Motor neuron (in vitro differentiated cells): ENCODE results near the gene BAMBI. TPM values are rescaled to one million over a fixed set of nuclear protein-coding genes. Genes with fewer than 3 reads are reported as not detected.
A peak's percentile ranks its signal among the peaks of the same experiment; 100 is the strongest.
"Not testable (repeated sequence)": the region's sequence is repeated elsewhere in the genome, so short reads cannot be mapped to it uniquely, and the experiment has no call there.

ENCODE experiments used
- ATAC-seq, 8 experiments: fragments of 200-7000 bp; cut with Tn5 transposase; replicated peaks in 6 of 8; 2 replicates each; pipeline ENCODE4 v1.8.0; 2021; ENCODE audit warnings: mild to moderate bottlenecking in 8 of 8, moderate library complexity in 8 of 8
- H3K27ac ChIP-seq, 2 donors: fragments of 250-450 bp; sonication (Bioruptor Pico); 2 replicates each; pipeline ENCODE4 v1.9.0; 2021; ENCODE audit warnings: antibody characterized with exemption in 2 of 2, mild to moderate bottlenecking in 2 of 2, moderate library complexity in 1 of 2
- H3K4me1 ChIP-seq, 2 donors: fragments of 250-450 bp; sonication (Bioruptor Pico); replicated peaks in 1 of 2; 2 replicates each; pipeline ENCODE4 v1.6.1; 2021; ENCODE audit warnings: antibody characterized with exemption in 2 of 2, mild to moderate bottlenecking in 2 of 2, moderate library complexity in 1 of 2
- H3K4me3 ChIP-seq, 5 donors: fragments of 250-450 bp; sonication (Bioruptor Pico); 2 replicates each; pipeline ENCODE4 v1.9.0; 2021; ENCODE audit warnings: antibody characterized with exemption in 5 of 5, mild to moderate bottlenecking in 5 of 5, moderate library complexity in 4 of 5
- WGBS, 10 experiments: fragments of 450-650 bp; shearing (Covaris generic); methylation state at CpG; one replicate each; pipeline ENCODE4 v1.0.0; 2022; 5-methylcytosine and 5-hydroxymethylcytosine counted together
- in situ Hi-C, 9 experiments: fragments of 400-800 bp; cut with MboI; loops; one replicate each; pipeline ENCODE4 v1.15.0; 2021; ENCODE audit warnings: low sequenced_read_pairs in 9 of 9, low pct_unique_long_range_greater_than_20kb in 2 of 9; ENCODE audit not compliant: unreplicated experiment in 9 of 9
- total RNA-seq, 8 experiments: library from RNA; unstranded; fragments of 300-600 nt; gene quantifications; 2 replicates each; pipeline versions ENCODE4 v1.2.3 to v1.2.4, GENCODE V29; 2022

The BAMBI gene
- 10 to 100 TPM in 3 of 8 experiments, 1 to 10 TPM in 4, under 1 TPM in 1; 0.97 to 47.8 (median 8.1) TPM for total RNA-seq

- peaks cover 16 to 26% of the 10 kb centered on the region in 2 donors for H3K4me1 ChIP-seq
- peak within 1 kb of the TSS; percentile 69 to 84 (median 76) for H3K4me3 ChIP-seq
- in situ Hi-C loops = loop anchor here in 2 of 9 experiments (25.0 kb wide), 2 partner anchors 310 to 435 kb away; no protein-coding TSS in a partner anchor
- 0% methylated on average over 3 to 6 of the region's 120 CpGs; no CpG with 5 or more reads in 8 of the 10 experiments for WGBS, 10 experiments
- ATAC-seq = peak; percentile 92 to 95 (median 94)
- H3K27ac ChIP-seq = peak within 1 kb of the TSS in 1 of 2 donors; percentile 56
Observed at GRCh38 chr10:28676968-28677887, at the start of gene BAMBI. TSS of gene BAMBI (plus strand) at chr10:28677521. CDS start at chr10:28677898, 377 bp downstream.

GRCh38 chr10:28628184-28628893 lies 49.0 kb upstream of the BAMBI start:
- ATAC-seq = peak; percentile 91 to 94 (median 92)
- Histone ChIP-seq H3K27ac (no peak overlapping the region), H3K4me3 (no peak overlapping the region), H3K4me1 (peaks cover 0 to 4% of the 10 kb centered on the region in 2 donors)
- 0 to 65% (median 31%) methylated on average over 1 to 9 of the region's 15 CpGs; no CpG with 5 or more reads in 1 of the 10 experiments for WGBS, 10 experiments
- in situ Hi-C loops = loop anchor here in 2 of 9 experiments (25.0 kb wide), 1 partner anchor 684 kb away; no protein-coding TSS in a partner anchor

GRCh38 chr10:28631896-28632583 lies 45.3 kb upstream of the BAMBI start:
- in situ Hi-C loops = loop anchor here in 2 of 9 experiments (25.0 kb wide), 1 partner anchor 680 kb away; no protein-coding TSS in a partner anchor

GRCh38 chr10:28632584-28632945 lies 44.8 kb upstream of the BAMBI start:
- in situ Hi-C loops = loop anchor here in 2 of 9 experiments (25.0 kb wide), 1 partner anchor 680 kb away; no protein-coding TSS in a partner anchor
- Histone ChIP-seq H3K4me1 (peaks cover 0 to 4% of the 10 kb centered on the region in 2 donors), H3K4me3 (no peak overlapping the region), H3K27ac (no peak overlapping the region)
- WGBS, 10 experiments = 0 to 89% (median 73%) methylated on average over 1 of the region's 1 CpG; no CpG with 5 or more reads in 3 of the 10 experiments
- no peak for ATAC-seq

More at GRCh38 chr10:28631896-28632583, 45.3 kb upstream of the BAMBI start:
- ATAC-seq = peak in 1 of 8 experiments; percentile 7
- Histone ChIP-seq H3K27ac (no peak overlapping the region), H3K4me3 (no peak overlapping the region), H3K4me1 (peaks cover 0 to 4% of the 10 kb centered on the region in 2 donors)
- WGBS, 10 experiments = 25 to 100% (median 77%) methylated on average over 1 to 5 of the region's 5 CpGs; no CpG with 5 or more reads in 1 of the 10 experiments

GRCh38 chr10:28633750-28634149 lies 43.6 kb upstream of the BAMBI start:
- Histone ChIP-seq H3K27ac (no peak overlapping the region), H3K4me3 (no peak overlapping the region), H3K4me1 (no peaks in the 10 kb centered on the region)
- ATAC-seq = no peak
- in situ Hi-C loops = loop anchor here in 2 of 9 experiments (25.0 kb wide), 1 partner anchor 679 kb away; no protein-coding TSS in a partner anchor
- WGBS, 10 experiments = 58 to 96% (median 85%) methylated on average over 1 to 4 of the region's 6 CpGs; no CpG with 5 or more reads in 6 of the 10 experiments

- Histone ChIP-seq H3K27ac (no peak overlapping the region), H3K4me3 (no peak overlapping the region), H3K4me1 (no peaks in the 10 kb centered on the region)
- WGBS, 10 experiments = 6 to 91% (median 65%) methylated on average over 1 to 5 of the region's 5 CpGs; no CpG with 5 or more reads in 2 of the 10 experiments
- no peak for ATAC-seq
- in situ Hi-C loops = loop anchor here in 2 of 9 experiments (25.0 kb wide), 1 partner anchor 675 kb away; no protein-coding TSS in a partner anchor
Observed at GRCh38 chr10:28637346-28637745, 40.0 kb upstream of the BAMBI start.

GRCh38 chr10:28638392-28638791 lies 38.9 kb upstream of the BAMBI start:
- in situ Hi-C loops = loop anchor here in 2 of 9 experiments (25.0 kb wide), 1 partner anchor 674 kb away; no protein-coding TSS in a partner anchor
- Histone ChIP-seq H3K27ac (no peak overlapping the region), H3K4me1 (no peaks in the 10 kb centered on the region), H3K4me3 (no peak overlapping the region)
- no peak for ATAC-seq

GRCh38 chr10:28640551-28640950 lies 36.8 kb upstream of the BAMBI start:
- 0 to 93% (median 75%) methylated on average over 1 to 2 of the region's 2 CpGs; no CpG with 5 or more reads in 7 of the 10 experiments for WGBS, 10 experiments
- Histone ChIP-seq H3K4me3 (no peak overlapping the region), H3K4me1 (no peaks in the 10 kb centered on the region), H3K27ac (no peak overlapping the region)
- in situ Hi-C loops = loop anchor here in 2 of 9 experiments (25.0 kb wide), 1 partner anchor 672 kb away; no protein-coding TSS in a partner anchor
- no peak for ATAC-seq

- Histone ChIP-seq H3K27ac (no peak overlapping the region), H3K4me1 (no peaks in the 10 kb centered on the region), H3K4me3 (no peak overlapping the region)
- ATAC-seq = no peak
- 7 to 100% (median 20%) methylated on average over 1 to 2 of the region's 5 CpGs; no CpG with 5 or more reads in 7 of the 10 experiments for WGBS, 10 experiments
- in situ Hi-C loops = loop anchor here in 2 of 9 experiments (25.0 kb wide), 1 partner anchor 668 kb away; no protein-coding TSS in a partner anchor
Observed at GRCh38 chr10:28644647-28645046, 32.7 kb upstream of the BAMBI start.

- in situ Hi-C loops = loop anchor here in 3 of 9 experiments (25.0 kb wide), 1 partner anchor 660 kb away; no protein-coding TSS in a partner anchor
- Histone ChIP-seq H3K4me1 (no peaks in the 10 kb centered on the region), H3K27ac (no peak overlapping the region), H3K4me3 (no peak overlapping the region)
- 67 to 100% (median 100%) methylated on average over 2 of the region's 2 CpGs; no CpG with 5 or more reads in 1 of the 10 experiments for WGBS, 10 experiments
- ATAC-seq = no peak
Observed at GRCh38 chr10:28652106-28652505, 25.2 kb upstream of the BAMBI start.

GRCh38 chr10:28652703-28653102 lies 24.6 kb upstream of the BAMBI start:
- in situ Hi-C loops = loop anchor here in 3 of 9 experiments (25.0 kb wide), 1 partner anchor 660 kb away; no protein-coding TSS in a partner anchor
- peak in 3 of 8 experiments; percentile 23 to 57 (median 39) for ATAC-seq
- Histone ChIP-seq H3K4me1 (no peaks in the 10 kb centered on the region), H3K4me3 (no peak overlapping the region), H3K27ac (no peak overlapping the region)
- WGBS, 10 experiments = 35 to 100% (median 84%) methylated on average over 1 to 5 of the region's 5 CpGs; no CpG with 5 or more reads in 3 of the 10 experiments

GRCh38 chr10:28658824-28659223 lies 18.5 kb upstream of the BAMBI start:
- in situ Hi-C loops = loop anchor here in 3 of 9 experiments (25.0 kb wide), 1 partner anchor 653 kb away; no protein-coding TSS in a partner anchor
- not testable (repeated sequence) for H3K4me1 ChIP-seq, H3K4me3 ChIP-seq, H3K27ac ChIP-seq, ATAC-seq
- 27 to 92% (median 59%) methylated on average over 1 to 6 of the region's 7 CpGs; no CpG with 5 or more reads in 4 of the 10 experiments for WGBS, 10 experiments
